Activated gamma-delta T cell (primary cell): Measurements from ENCODE around the gene ALDH4A1.

Source experiments
- DNase-seq: peaks from one replicate; lab custom pipeline; 2025; lab: John Stamatoyannopoulos, UW

The ALDH4A1 gene

GRCh38 chr1:18939398-18940302 is 37.3 kb upstream of the ALDH4A1 start:
- DNase-seq: no peak

- DNase-seq: no peak
These were observed 36.3 kb upstream of the ALDH4A1 start for GRCh38 chr1:18938707-18939070.

GRCh38 chr1:18938008-18938706 is 35.8 kb upstream of the ALDH4A1 start:
- DNase-seq: no peak

GRCh38 chr1:18937539-18937938 is 35.2 kb upstream of the ALDH4A1 start:
- no peak for DNase-seq

- DNase-seq: no peak
These were observed 34.6 kb upstream of the ALDH4A1 start for GRCh38 chr1:18936814-18937481.

GRCh38 chr1:18936471-18936813 is 34.1 kb upstream of the ALDH4A1 start:
- DNase-seq: no peak

- DNase-seq: no peak
These were observed 32.0 kb upstream of the ALDH4A1 start for GRCh38 chr1:18934205-18935000.

DNA sequence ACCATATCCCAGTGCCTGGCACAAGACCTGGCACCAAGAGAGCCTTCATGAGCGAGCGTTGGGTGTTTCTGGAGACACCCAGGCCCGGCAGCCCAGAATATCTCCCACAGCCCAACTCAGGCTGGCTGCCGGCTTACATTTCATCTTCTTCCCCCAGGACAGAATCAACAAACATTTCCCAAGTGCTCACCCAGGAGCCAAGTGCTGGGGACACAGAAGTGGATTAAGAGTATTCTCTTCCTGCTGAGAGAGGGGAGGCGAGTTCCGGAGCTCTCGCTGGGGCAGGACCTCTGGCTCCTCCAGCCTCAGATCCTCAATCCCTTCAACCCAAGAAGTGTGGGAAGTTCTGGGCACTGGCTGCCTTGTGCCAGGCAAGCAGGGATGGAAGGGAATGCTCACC is 30.5 kb upstream of the ALDH4A1 start:
- no peak for DNase-seq

DNA sequence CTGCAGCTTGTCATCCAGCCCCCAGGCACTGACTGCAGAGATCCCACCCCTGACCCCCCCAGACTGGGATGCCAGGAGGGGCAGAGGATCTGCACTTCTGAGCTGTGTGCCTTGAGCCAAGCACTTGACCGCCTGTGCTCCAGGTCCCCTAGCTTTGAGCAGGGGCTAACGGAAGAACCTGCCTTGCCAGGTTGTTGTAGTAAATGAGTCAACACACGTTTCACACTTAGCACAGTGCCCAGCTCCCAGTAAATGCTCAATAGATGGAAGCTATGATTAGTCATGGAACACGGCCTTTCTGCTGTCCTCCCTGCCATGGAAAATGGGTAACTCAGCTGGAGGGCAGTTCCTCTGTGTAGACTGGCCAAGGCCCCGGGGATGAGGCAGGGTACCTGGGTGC is 30.0 kb upstream of the ALDH4A1 start:
- no peak for DNase-seq

- no peak for DNase-seq
These were observed 29.4 kb upstream of the ALDH4A1 start for GRCh38 chr1:18931730-18932129.

- no peak for DNase-seq
These were observed 27.3 kb upstream of the ALDH4A1 start for GRCh38 chr1:18929686-18930085.

- DNase-seq: no peak
These were observed 26.6 kb upstream of the ALDH4A1 start for GRCh38 chr1:18928985-18929384.

- DNase-seq: no peak
These were observed 26.1 kb upstream of the ALDH4A1 start for GRCh38 chr1:18928406-18928805.

DNA sequence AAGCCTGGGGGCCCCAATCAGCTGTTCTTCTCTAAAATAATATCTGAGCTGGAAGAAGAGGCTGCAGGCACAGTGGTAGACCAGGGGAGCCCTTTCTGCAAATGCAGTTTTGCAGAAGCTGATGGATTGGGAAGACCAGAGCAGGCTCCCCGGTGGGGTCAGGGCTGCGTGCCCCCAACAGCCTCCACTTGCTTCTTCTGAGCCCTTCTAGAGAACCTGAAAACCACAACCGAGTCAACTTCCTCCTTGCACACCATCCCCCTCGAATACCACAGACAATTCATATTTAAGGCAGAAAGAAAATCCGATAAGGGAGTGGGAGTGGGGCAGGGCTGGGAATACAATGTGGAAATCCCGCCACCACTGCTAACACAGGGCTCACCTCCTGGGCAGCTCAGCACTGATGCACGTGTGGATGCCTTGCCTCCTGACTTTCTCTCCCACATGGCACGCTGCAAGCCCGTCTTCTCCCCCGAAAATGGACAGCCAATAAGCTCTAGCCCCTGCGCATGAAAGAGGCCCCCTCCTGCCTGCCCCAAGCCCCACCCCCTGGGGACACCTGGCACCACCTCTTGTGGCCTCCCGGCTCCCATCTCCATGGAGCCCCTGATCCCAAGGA is 25.4 kb upstream of the ALDH4A1 start:
- DNase-seq: no peak

- DNase-seq: peak; percentile 31
These were observed 24.8 kb upstream of the ALDH4A1 start for GRCh38 chr1:18927082-18927653.

DNA sequence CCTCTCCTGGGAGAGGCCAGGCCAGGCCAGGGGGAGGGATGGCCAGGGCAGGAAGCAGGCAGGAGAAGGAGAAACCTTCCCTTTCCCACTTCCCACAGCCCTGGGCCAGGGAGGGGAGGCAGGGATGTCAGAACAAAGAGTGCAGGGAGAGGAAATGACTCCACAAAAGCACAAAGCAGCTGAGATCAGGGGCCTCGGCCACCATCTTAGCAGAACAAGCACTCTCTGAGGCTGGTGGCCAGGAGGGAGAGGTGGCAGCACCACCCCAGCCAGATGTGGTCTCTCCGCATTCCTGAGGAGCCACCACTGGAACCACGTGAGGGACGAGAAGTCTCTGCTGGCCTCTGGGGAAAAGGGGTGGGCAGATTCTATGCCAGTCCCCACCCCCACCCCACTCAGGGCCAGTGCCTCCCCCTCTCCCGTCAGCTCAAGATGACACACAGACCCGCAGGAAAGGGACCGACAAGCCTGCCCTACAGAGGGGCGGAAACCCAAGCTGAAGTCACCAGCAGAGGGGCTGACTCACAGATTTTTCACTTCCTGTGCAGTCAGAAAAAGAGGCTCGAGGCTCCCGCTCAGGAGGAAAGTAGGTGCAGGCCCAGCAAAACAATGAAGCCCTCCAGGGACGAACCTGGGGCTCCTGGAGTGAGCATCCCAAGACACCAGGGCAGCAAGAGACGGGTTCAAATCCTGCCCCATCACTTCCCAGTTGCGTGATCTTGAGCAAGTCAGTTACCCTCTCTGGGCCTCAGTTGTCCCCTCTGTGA is 24.1 kb upstream of the ALDH4A1 start:
- peak; percentile 27 for DNase-seq

- DNase-seq: no peak
These were observed 22.9 kb upstream of the ALDH4A1 start for GRCh38 chr1:18925279-18925678.

- DNase-seq: no peak
These were observed 21.9 kb upstream of the ALDH4A1 start for GRCh38 chr1:18924221-18924691.

DNA sequence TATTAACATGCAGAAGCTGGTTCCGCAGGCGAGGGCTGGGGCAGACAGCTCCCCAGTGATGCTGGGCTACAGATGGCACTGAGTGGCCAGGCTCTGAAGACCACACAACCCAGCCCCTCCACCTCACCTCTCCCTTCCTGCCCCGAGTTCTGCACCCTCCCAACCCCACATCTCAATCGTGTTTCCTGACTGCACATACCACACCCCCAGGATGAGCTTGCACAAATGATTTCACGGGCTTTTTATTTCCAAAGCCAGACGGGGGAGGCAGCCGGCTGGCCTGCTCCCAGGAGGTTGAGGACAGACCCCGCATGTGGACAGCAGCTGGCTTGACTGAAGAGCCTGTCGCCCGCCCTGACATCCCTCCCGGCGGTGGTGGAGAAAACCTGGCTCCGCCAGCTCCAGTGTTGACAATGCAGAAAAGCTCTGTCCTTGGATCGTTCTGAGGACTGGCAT is 21.4 kb upstream of the ALDH4A1 start:
- no peak for DNase-seq
